Measurements from ENCODE around the gene SGCG.

DNA sequence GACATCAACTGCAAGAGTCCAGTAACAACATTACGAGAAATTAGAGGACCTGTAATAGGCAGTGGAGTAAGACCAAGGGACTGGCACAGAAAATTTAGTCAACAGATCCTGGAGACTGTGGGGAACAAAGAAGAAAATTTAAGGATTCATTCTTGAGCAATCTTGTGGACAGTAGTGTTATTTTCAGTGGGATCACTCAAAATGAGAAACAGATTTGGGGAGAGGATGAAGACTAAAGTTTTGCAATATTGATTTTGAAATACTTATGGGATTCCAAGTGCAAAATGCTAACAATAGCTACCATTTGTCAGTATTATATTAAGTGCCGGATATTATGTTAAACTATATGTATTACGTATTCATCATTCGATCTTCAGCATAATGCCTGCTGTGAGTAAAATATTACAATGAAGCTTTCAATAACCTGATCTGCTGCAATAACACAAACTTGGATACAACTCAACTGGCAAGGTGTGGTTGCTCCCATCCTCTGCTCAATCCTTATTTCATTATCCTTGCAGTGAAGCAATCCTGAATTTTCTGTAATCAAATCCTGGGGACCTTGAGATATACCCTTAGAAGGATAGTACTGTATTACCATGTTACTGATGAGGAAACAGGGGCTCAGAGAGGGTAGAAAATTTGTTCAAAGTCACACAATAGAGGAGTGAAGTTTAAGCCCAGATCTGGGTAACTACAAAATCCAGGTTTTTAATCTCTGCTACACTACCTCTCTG, 168.6 kb downstream of the SGCG start:
- TF ChIP-seq, protein P1, sequence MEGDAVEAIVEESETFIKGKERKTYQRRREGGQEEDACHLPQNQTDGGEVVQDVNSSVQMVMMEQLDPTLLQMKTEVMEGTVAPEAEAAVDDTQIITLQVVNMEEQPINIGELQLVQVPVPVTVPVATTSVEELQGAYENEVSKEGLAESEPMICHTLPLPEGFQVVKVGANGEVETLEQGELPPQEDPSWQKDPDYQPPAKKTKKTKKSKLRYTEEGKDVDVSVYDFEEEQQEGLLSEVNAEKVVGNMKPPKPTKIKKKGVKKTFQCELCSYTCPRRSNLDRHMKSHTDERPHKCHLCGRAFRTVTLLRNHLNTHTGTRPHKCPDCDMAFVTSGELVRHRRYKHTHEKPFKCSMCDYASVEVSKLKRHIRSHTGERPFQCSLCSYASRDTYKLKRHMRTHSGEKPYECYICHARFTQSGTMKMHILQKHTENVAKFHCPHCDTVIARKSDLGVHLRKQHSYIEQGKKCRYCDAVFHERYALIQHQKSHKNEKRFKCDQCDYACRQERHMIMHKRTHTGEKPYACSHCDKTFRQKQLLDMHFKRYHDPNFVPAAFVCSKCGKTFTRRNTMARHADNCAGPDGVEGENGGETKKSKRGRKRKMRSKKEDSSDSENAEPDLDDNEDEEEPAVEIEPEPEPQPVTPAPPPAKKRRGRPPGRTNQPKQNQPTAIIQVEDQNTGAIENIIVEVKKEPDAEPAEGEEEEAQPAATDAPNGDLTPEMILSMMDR (IDR thresholded peaks at IDR 0.05) = no peak
- TF ChIP-seq EP300 (IDR thresholded peaks at IDR 0.05) (no peak), POLR2A (IDR thresholded peaks at IDR 0.05) (no peak)
